HG03066 (cell line): ENCODE data around the gene HLF.

Experiments used
- ATAC-seq: cut with Tn5 transposase; IDR thresholded peaks from one replicate; pipeline ENCODE4 v1.9.1; 2021; ENCODE audit warnings: low read depth; ENCODE audit not compliant: unreplicated experiment

The HLF gene

GRCh38 chr17:55249861-55250260 lies 14.9 kb upstream of the HLF start:
- no peak for ATAC-seq

- no peak for ATAC-seq
Observed at GRCh38 chr17:55254375-55254774, 10.4 kb upstream of the HLF start.

- ATAC-seq = no peak
Observed at GRCh38 chr17:55258578-55259135, 6.1 kb upstream of the HLF start.

GRCh38 chr17:55259684-55260111 lies 5.1 kb upstream of the HLF start:
- ATAC-seq = no peak

GRCh38 chr17:55261311-55261710 lies 3.4 kb upstream of the HLF start:
- no peak for ATAC-seq

GRCh38 chr17:55263569-55264277 lies 1.0 kb upstream of the HLF start:
- ATAC-seq = no peak

GRCh38 chr17:55264278-55264644 lies 499 bp upstream of the HLF start:
- ATAC-seq = no peak

GRCh38 chr17:55265311-55266021 lies 706 bp downstream of the HLF start:
- no peak for ATAC-seq

- ATAC-seq = no peak
Observed at GRCh38 chr17:55266051-55266957, 1.5 kb downstream of the HLF start.

GRCh38 chr17:55266958-55267688 lies 2.4 kb downstream of the HLF start:
- no peak for ATAC-seq

- ATAC-seq = no peak
Observed at GRCh38 chr17:55267777-55268648, 3.3 kb downstream of the HLF start.

- no peak for ATAC-seq
Observed at GRCh38 chr17:55268649-55269480, 4.1 kb downstream of the HLF start.

- no peak for ATAC-seq
Observed at GRCh38 chr17:55269894-55270293, 5.1 kb downstream of the HLF start.

GRCh38 chr17:55271223-55271571 lies 6.4 kb downstream of the HLF start:
- no peak for ATAC-seq

GRCh38 chr17:55271958-55272710 lies 7.4 kb downstream of the HLF start:
- ATAC-seq = no peak

- no peak for ATAC-seq
Observed at GRCh38 chr17:55272711-55273578, 8.2 kb downstream of the HLF start.
